Vagina (tissue), 2 donors: ENCODE data around the gene GSTA1.
"Not testable (repeated sequence)": the region's sequence is repeated elsewhere in the genome, so short reads cannot be mapped to it uniquely, and the experiment has no call there.

Experiments used
- POLR2A ChIP-seq, 2 donors: fragments of 450-650 bp; IDR thresholded peaks; one replicate each; pipeline ENCODE4 v1.6.1; 2017; ENCODE audit warnings: antibody characterized with exemption in 2 of 2, mild to moderate bottlenecking in 2 of 2, moderate library complexity in 2 of 2
- POLR2AphosphoS5 ChIP-seq, 2 donors: sonication (generic); formaldehyde crosslinking; IDR thresholded peaks; one replicate each; pipeline ENCODE4 v1.9.0; 2017; ENCODE audit warnings: antibody characterized with exemption in 2 of 2, mild to moderate bottlenecking in 2 of 2, low read depth in 1 of 2; ENCODE audit not compliant: insufficient read depth in 1 of 2
- TF ChIP-seq, protein P1 (sequence below), 3 experiments: fragments of 450-650 bp in 2 of 3; fragments of 200-600 bp in 1 of 3; sonication (generic) in 1 of 3; IDR thresholded peaks; one replicate each; pipeline ENCODE4 v1.5.1; 2017 to 2019; ENCODE audit warnings: antibody characterized with exemption in 3 of 3, mild to moderate bottlenecking in 2 of 3, moderate library complexity in 2 of 3

DNA sequence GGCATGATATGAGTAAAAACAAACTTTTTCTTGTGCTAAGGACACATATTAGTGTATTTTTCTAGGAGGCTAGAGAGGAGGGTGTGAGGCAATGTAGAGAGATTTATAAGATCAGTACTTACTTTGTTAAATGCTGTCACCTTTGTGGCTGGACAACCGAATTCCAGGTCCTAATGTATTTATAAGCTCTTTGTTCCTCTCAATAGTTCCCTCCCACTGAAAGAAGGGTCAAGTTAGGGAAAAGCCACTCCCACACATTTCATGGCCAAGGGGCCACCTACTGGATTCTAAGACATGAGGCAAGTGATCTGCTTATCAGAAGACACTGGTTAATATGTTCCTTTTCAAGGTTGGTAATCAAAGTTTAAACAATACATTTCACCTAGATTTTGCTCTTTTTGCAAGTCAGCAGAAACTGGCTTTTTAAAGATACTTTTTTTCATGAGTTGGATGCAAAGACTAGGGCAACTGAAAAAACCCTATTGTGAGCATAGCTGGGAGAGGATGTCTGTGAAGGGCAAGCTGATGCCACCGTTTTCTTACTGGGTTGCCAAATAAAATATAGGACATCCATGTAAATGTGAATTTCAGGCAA, 40.2 kb downstream of the GSTA1 start, which contains the start of gene GSTA2:
- TF ChIP-seq, protein P1, sequence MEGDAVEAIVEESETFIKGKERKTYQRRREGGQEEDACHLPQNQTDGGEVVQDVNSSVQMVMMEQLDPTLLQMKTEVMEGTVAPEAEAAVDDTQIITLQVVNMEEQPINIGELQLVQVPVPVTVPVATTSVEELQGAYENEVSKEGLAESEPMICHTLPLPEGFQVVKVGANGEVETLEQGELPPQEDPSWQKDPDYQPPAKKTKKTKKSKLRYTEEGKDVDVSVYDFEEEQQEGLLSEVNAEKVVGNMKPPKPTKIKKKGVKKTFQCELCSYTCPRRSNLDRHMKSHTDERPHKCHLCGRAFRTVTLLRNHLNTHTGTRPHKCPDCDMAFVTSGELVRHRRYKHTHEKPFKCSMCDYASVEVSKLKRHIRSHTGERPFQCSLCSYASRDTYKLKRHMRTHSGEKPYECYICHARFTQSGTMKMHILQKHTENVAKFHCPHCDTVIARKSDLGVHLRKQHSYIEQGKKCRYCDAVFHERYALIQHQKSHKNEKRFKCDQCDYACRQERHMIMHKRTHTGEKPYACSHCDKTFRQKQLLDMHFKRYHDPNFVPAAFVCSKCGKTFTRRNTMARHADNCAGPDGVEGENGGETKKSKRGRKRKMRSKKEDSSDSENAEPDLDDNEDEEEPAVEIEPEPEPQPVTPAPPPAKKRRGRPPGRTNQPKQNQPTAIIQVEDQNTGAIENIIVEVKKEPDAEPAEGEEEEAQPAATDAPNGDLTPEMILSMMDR (IDR thresholded peaks at IDR 0.05): not testable (repeated sequence)
- TF ChIP-seq POLR2A (IDR thresholded peaks at IDR 0.05); POLR2AphosphoS5 (IDR thresholded peaks at IDR 0.05; ENCODE audit: insufficient read depth in 1 of 2, low read depth in 1 of 2): not testable (repeated sequence)
